ENCODE results near the gene STMN3. TPM values are rescaled to one million over a fixed set of nuclear protein-coding genes. Genes with fewer than 3 reads are reported as not detected.

Gene STMN3
- polyA plus RNA-seq, 1 experiment, result 12.7 TPM

- ChIA-PET CTCF (interaction anchor here (1.0 to 1.2 kb wide), 2 partner anchors 14 to 276 kb away, joined by 4 to 5 read pairs; no protein-coding TSS in a partner anchor), POLR2A (no interaction called here)
- Histone ChIP-seq H3K4me3 (ENCODE audit: low read depth, low read length) (peak overlapping the region; percentile 31), H3K27me3 (ENCODE audit: control insufficient read depth, insufficient read depth, low read length) (no peaks in the 10 kb centered on the region), H3K36me3 (ENCODE audit: control insufficient read depth, insufficient read depth, low read length) (peaks cover 19% of the 10 kb centered on the region)
- DNase-seq (ENCODE audit: low read depth), result no peak
- 0 out of 2 replicates have a peak, but pooled peaks have one; percentile 5 for TF ChIP-seq CTCF (IDR thresholded peaks at IDR 0.05; ENCODE audit: insufficient read depth, low read depth, low read length)
Observed at GRCh38 chr20:63697357-63697867, 44.2 kb upstream of the STMN3 start.

- no peak for TF ChIP-seq CTCF (IDR thresholded peaks at IDR 0.05; ENCODE audit: insufficient read depth, low read depth, low read length)
- Histone ChIP-seq H3K36me3 (ENCODE audit: control insufficient read depth, insufficient read depth, low read length) (peaks cover 19% of the 10 kb centered on the region), H3K27me3 (ENCODE audit: control insufficient read depth, insufficient read depth, low read length) (no peaks in the 10 kb centered on the region), H3K4me3 (ENCODE audit: low read depth, low read length) (peak within 1 kb of the TSS; percentile 31)
- CTCF ChIA-PET, result interaction anchor here (1.0 to 1.2 kb wide), 2 partner anchors 14 to 277 kb away, joined by 4 to 5 read pairs; no protein-coding TSS in a partner anchor
- DNase-seq (ENCODE audit: low read depth), result no peak
- POLR2A ChIA-PET, result no interaction called here
Observed at GRCh38 chr20:63696628-63697356, 43.6 kb upstream of the STMN3 start, which contains the start of gene TNFRSF6B. Gene TNFRSF6B (plus strand): TSS chr20:63696652. CDS start chr20:63696768, 116 bp downstream.

GRCh38 chr20:63696306-63696627 is 43.0 kb upstream of the STMN3 start:
- no peak for DNase-seq (ENCODE audit: low read depth)
- Histone ChIP-seq H3K27me3 (ENCODE audit: control insufficient read depth, insufficient read depth, low read length) (no peaks in the 10 kb centered on the region), H3K4me3 (ENCODE audit: low read depth, low read length) (peak overlapping the region; percentile 31), H3K36me3 (ENCODE audit: control insufficient read depth, insufficient read depth, low read length) (peaks cover 17% of the 10 kb centered on the region)
- POLR2A ChIA-PET, result no interaction called here
- TF ChIP-seq CTCF (IDR thresholded peaks at IDR 0.05; ENCODE audit: insufficient read depth, low read depth, low read length), result no peak
- CTCF ChIA-PET, result interaction anchor here (0.6 kb wide), 1 partner anchor 23 kb away, joined by 4 read pairs; no protein-coding TSS in a partner anchor

GRCh38 chr20:63695424-63696305 is 42.4 kb upstream of the STMN3 start:
- Histone ChIP-seq H3K27me3 (ENCODE audit: control insufficient read depth, insufficient read depth, low read length) (no peaks in the 10 kb centered on the region), H3K4me3 (ENCODE audit: low read depth, low read length) (no peak overlapping the region), H3K36me3 (ENCODE audit: control insufficient read depth, insufficient read depth, low read length) (peaks cover 16% of the 10 kb centered on the region)
- POLR2A ChIA-PET, result no interaction called here
- no peak for TF ChIP-seq CTCF (IDR thresholded peaks at IDR 0.05; ENCODE audit: insufficient read depth, low read depth, low read length)
- CTCF ChIA-PET, result interaction anchor here (0.6 kb wide), 1 partner anchor 23 kb away, joined by 4 read pairs; no protein-coding TSS in a partner anchor
- DNase-seq (ENCODE audit: low read depth), result no peak
